Gastroesophageal sphincter (tissue), 3 donors: ENCODE data around the gene ADAMTS2.

Source experiments
- CTCF ChIP-seq, 4 experiments: fragments of 200-600 bp in 2 of 4; fragments of 450-650 bp in 2 of 4; sonication (generic) in 1 of 4; IDR thresholded peaks; one replicate each; pipeline ENCODE4 v1.5.1; 2017 to 2019; ENCODE audit warnings: antibody characterized with exemption in 4 of 4, mild to moderate bottlenecking in 2 of 4, moderate library complexity in 2 of 4
- EP300 ChIP-seq: sonication (generic); formaldehyde crosslinking; IDR thresholded peaks from one replicate; pipeline ENCODE4 v1.6.1; 2017; ENCODE audit warnings: antibody characterized with exemption, mild to moderate bottlenecking
- POLR2AphosphoS5 ChIP-seq: sonication (generic); formaldehyde crosslinking; IDR thresholded peaks from one replicate; pipeline ENCODE4 v1.6.1; 2017; ENCODE audit warnings: antibody characterized with exemption

- TF ChIP-seq CTCF (IDR thresholded peaks at IDR 0.05): no peak
- no peak for TF ChIP-seq EP300
- TF ChIP-seq POLR2AphosphoS5: no peak
Measured at GRCh38 chr5:179182601-179183000, 162.7 kb downstream of the ADAMTS2 start.
